Ovary (tissue), 10 donors: ENCODE data around the gene NOXRED1. TPM values are rescaled to one million over a fixed set of nuclear protein-coding genes. Genes with fewer than 3 reads are reported as not detected.

ENCODE experiments used
- DNase-seq, 5 donors: peaks; one replicate each; pipeline ENCODE4 v3.0.0-alpha.2; 2019 to 2020
- H3K27ac ChIP-seq, 2 donors: fragments of 200-600 bp; one replicate each; pipeline versions ENCODE4 v1.5.1 to v1.8.0; 2019 to 2022
- H3K27me3 ChIP-seq: fragments of 200-600 bp; one replicate; pipeline ENCODE4 v1.8.0; 2022
- H3K36me3 ChIP-seq: fragments of 200-600 bp; sonication (generic); one replicate; pipeline ENCODE4 v1.5.1; 2019
- H3K4me1 ChIP-seq: one replicate; pipeline ENCODE4 v1.8.1; 2013; ENCODE audit warnings: mild to moderate bottlenecking, moderate library complexity; ENCODE audit not compliant: insufficient read depth
- H3K4me3 ChIP-seq: fragments of 200-600 bp; sonication (generic); one replicate; pipeline ENCODE4 v1.5.1; 2017
- H3K9me3 ChIP-seq, 2 donors: fragments of 200-600 bp in 1 of 2; sonication (generic) in 1 of 2; one replicate each; pipeline versions ENCODE4 v1.5.1 to v1.8.1; 2013 to 2019; ENCODE audit warnings: mild to moderate bottlenecking in 1 of 2, moderate library complexity in 1 of 2
- CTCF ChIP-seq, 3 donors: fragments of 450-650 bp in 2 of 3; fragments of 200-600 bp in 1 of 3; IDR thresholded peaks; one replicate each; pipeline versions ENCODE4 v1.5.1 to v1.8.0; 2016 to 2022; ENCODE audit warnings: antibody characterized with exemption in 3 of 3, mild to moderate bottlenecking in 1 of 3
- EP300 ChIP-seq: sonication (generic); formaldehyde crosslinking; IDR thresholded peaks from one replicate; pipeline ENCODE4 v1.6.1; 2017; ENCODE audit warnings: antibody characterized with exemption
- POLR2A ChIP-seq: fragments of 450-650 bp; IDR thresholded peaks from one replicate; pipeline ENCODE4 v1.6.1; 2017; ENCODE audit warnings: antibody characterized with exemption, mild to moderate bottlenecking, moderate library complexity
- WGBS, 3 donors: extraction: QIAGEN DNeasy Blood & Tissue Kit in 1 of 3; methylation state at CpG; one replicate each; pipeline versions ENCODE4 v1.1.5 to v1.1.7; 2013 to 2017; 5-methylcytosine and 5-hydroxymethylcytosine counted together
- intact Hi-C, 4 donors: fragments of 100-400 bp; cut with DNase I; formaldehyde crosslinking; loops; one replicate each; pipeline versions ENCODE4 v1.11.0 to v1.15.1; 2022 to 2023
- long read RNA-seq, 3 donors: library from polyadenylated mRNA in 2 of 3; unstranded in 2 of 3; transcript quantifications; one replicate each; pipeline ENCODE4 v2.0.0 and lab custom pipeline, GENCODE V29; 2021 to 2026
- polyA plus RNA-seq, 2 donors: library from polyadenylated mRNA; stranded (reverse); fragments of 200-250 nt in 1 of 2; fragments of 350-450 nt in 1 of 2; fragmentation: Illumina TruSeq in 1 of 2; extraction: RNeasy Lipid Tissue Mini Kit (QIAGEN cat#74804) in 1 of 2; gene quantifications; one replicate each; pipeline ENCODE4 v1.2.3, GENCODE V29; 2013 to 2014
- total RNA-seq, 7 donors: library from RNA; depleted of rRNA in 2 of 7; stranded (reverse); fragments of >200 nt in 2 of 7; fragmentation: NEBNext Ultra II Directional in 3 of 7; extraction: Animal tissue kit (Norgen Biotek cat#: 25700) in 3 of 7; gene quantifications; one replicate each; pipeline versions ENCODE4 v1.1.0 to v1.2.4, GENCODE V29; 2016 to 2023
- donor health status: DM: no; HTN: no; CAD: no; lungs with moderate emphysema.
- donor health status: DM: no; HTN: no; CAD: no.
- donor health status: Bipolar disorder and iron deficiency.
- donor health status: DM: yes; HTN: yes; CAD: no.
- donor health status: DM: no; HTN: no; CAD: no.
- donor health status: DM: yes; HTN: yes; CAD: no.

NOXRED1 gene
- total RNA-seq = 1 to 10 TPM in 1 of 7 donors, under 1 TPM in 5, not detected in 1; 0.33 to 1.1 (median 0.51) TPM
- under 1 TPM; 0.23 to 0.42 TPM for polyA plus RNA-seq
- long read RNA-seq, donor 1 = 0 reads
- long read RNA-seq, donor 2 = 0 reads
- long read RNA-seq, donor 3 = 0 reads

GRCh38 chr14:77423423-77423822 is at the start of gene NOXRED1:
Gene NOXRED1, minus strand, starts transcription at chr14:77423523. Its CDS starts 634 bp downstream, at chr14:77422889.
- no peak for TF ChIP-seq POLR2A
- TF ChIP-seq EP300 = no peak
- TF ChIP-seq CTCF (IDR thresholded peaks at IDR 0.05) = no peak
- WGBS, 3 donors = 95 to 100% (median 97%) methylated on average over 1 of the region's 1 CpG
- H3K27me3 ChIP-seq = no peaks in the 10 kb centered on the region
- no peaks in the 10 kb centered on the region for H3K36me3 ChIP-seq
- H3K4me1 ChIP-seq = no peaks in the 10 kb centered on the region
- intact Hi-C loops = no loop called here
- no peak within 1 kb of the TSS for H3K4me3 ChIP-seq
- no peaks in the 10 kb centered on the region for H3K9me3 ChIP-seq
- no peak within 1 kb of the TSS for H3K27ac ChIP-seq
- no peak for DNase-seq

- no peaks in the 10 kb centered on the region for H3K4me1 ChIP-seq
- DNase-seq = peak in 1 of 5 donors; percentile 13
- H3K27ac ChIP-seq = no peak overlapping the region
- intact Hi-C loops = no loop called here
- no peaks in the 10 kb centered on the region for H3K27me3 ChIP-seq
- 72 to 81% (median 78%) methylated on average over 5 of the region's 5 CpGs for WGBS, 3 donors
- H3K36me3 ChIP-seq = peaks cover 2% of the 10 kb centered on the region
- TF ChIP-seq EP300 (no peak), CTCF (IDR thresholded peaks at IDR 0.05) (no peak), POLR2A (no peak)
- no peaks in the 10 kb centered on the region for H3K9me3 ChIP-seq
- no peak overlapping the region for H3K4me3 ChIP-seq
Measured at GRCh38 chr14:77470224-77470870, 47.0 kb upstream of the NOXRED1 start.

GRCh38 chr14:77469539-77469938 is 46.2 kb upstream of the NOXRED1 start:
- Histone ChIP-seq H3K27me3 (no peaks in the 10 kb centered on the region), H3K9me3 (no peaks in the 10 kb centered on the region), H3K4me1 (no peaks in the 10 kb centered on the region), H3K27ac (no peak overlapping the region), H3K4me3 (no peak overlapping the region), H3K36me3 (peaks cover 2% of the 10 kb centered on the region)
- no peak for DNase-seq
- intact Hi-C loops = loop anchor here in 1 of 4 donors (10.0 kb wide), 1 partner anchor 75 kb away; no protein-coding TSS in a partner anchor
- TF ChIP-seq CTCF (IDR thresholded peaks at IDR 0.05) (no peak), POLR2A (no peak), EP300 (no peak)
- 68 to 79% (median 78%) methylated on average over 1 of the region's 1 CpG for WGBS, 3 donors

- no peaks in the 10 kb centered on the region for H3K27me3 ChIP-seq
- DNase-seq = peak in 1 of 5 donors; percentile 19
- no peak overlapping the region for H3K4me3 ChIP-seq
- no peak overlapping the region for H3K27ac ChIP-seq
- intact Hi-C loops = loop anchor here in 1 of 4 donors (10.0 kb wide), 1 partner anchor 76 kb away; no protein-coding TSS in a partner anchor
- H3K9me3 ChIP-seq = no peaks in the 10 kb centered on the region
- H3K4me1 ChIP-seq = no peaks in the 10 kb centered on the region
- WGBS, 3 donors = 78 to 86% (median 85%) methylated on average over 14 of the region's 14 CpGs
- peaks cover 2% of the 10 kb centered on the region for H3K36me3 ChIP-seq
- TF ChIP-seq POLR2A = no peak
- no peak for TF ChIP-seq EP300
- no peak for TF ChIP-seq CTCF (IDR thresholded peaks at IDR 0.05)
Measured at GRCh38 chr14:77469067-77469505, 45.8 kb upstream of the NOXRED1 start.
